OCI-LY7 (cell line): ENCODE measurements around the gene AOAH.

ENCODE experiments used
- EZH2phosphoT487 ChIP-seq: fragments of 200-600 bp; sonication (generic); IDR thresholded peaks from 2 replicates; pipeline ENCODE4 v1.6.1; 2018; ENCODE audit warnings: low read depth, borderline replicate concordance, mild to moderate bottlenecking, mixed run types, antibody characterized with exemption, low read length, moderate library complexity, mixed read lengths
- TF ChIP-seq, protein P1 (sequence below): fragments of 200-600 bp; sonication (generic); conservative IDR thresholded peaks from 2 replicates; pipeline ENCODE4 v1.5.1; 2014; ENCODE audit warnings: mild to moderate bottlenecking, antibody characterized with exemption, low read length, moderate library complexity, mixed read lengths

DNA sequence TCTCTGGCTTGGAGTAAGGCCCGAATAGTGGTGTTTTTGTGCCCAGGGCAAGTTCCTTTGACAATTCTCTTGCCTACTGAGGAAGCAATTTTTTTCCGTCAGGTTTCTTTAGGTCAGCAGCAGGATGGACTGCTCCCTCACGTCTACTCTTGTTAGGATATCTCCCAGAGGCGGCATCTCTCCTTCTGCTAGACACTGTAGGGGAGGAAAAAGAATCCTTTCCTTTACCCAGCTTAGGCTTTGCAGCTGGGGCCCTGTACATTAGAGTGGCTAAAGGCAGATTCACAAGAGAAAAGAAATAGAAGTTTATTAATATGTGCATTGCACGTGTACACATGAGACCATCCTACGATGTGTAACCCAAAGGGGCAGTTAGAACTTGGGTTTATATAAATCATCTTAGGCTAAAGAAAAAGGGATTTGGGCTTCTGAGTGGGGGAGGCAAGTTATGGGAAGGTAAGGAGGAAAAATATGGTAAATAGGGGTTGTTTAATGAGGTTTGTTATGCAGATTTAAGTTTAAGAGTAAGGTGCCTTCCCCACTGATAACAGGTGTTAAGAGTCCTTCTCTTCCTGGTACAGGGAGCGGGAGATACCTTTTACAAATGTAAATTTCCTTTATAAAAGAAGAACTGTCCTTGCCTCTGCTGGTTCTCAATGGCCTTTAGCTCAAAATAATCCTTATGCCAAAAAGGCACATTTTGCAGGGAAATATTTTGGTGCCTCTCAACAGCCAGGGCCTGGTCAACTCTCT is 156.4 kb downstream of the AOAH start:
- TF ChIP-seq, protein P1, sequence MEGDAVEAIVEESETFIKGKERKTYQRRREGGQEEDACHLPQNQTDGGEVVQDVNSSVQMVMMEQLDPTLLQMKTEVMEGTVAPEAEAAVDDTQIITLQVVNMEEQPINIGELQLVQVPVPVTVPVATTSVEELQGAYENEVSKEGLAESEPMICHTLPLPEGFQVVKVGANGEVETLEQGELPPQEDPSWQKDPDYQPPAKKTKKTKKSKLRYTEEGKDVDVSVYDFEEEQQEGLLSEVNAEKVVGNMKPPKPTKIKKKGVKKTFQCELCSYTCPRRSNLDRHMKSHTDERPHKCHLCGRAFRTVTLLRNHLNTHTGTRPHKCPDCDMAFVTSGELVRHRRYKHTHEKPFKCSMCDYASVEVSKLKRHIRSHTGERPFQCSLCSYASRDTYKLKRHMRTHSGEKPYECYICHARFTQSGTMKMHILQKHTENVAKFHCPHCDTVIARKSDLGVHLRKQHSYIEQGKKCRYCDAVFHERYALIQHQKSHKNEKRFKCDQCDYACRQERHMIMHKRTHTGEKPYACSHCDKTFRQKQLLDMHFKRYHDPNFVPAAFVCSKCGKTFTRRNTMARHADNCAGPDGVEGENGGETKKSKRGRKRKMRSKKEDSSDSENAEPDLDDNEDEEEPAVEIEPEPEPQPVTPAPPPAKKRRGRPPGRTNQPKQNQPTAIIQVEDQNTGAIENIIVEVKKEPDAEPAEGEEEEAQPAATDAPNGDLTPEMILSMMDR: no peak
- no peak for TF ChIP-seq EZH2phosphoT487
